Measurements from ENCODE around the gene SULT1C3. TPM values are rescaled to one million over a fixed set of nuclear protein-coding genes. Genes with fewer than 3 reads are reported as not detected.

The SULT1C3 gene
- total RNA-seq, 2 experiments from 2014 or later: not detected

- H3K4me1 Mint-ChIP-seq (ENCODE audit: low read depth): no peaks in the 10 kb centered on the region
- CTCF ChIA-PET: no interaction called here
- no peak overlapping the region for H3K27ac Mint-ChIP-seq
- no peak overlapping the region for H3K4me3 Mint-ChIP-seq
- no peaks in the 10 kb centered on the region for H3K36me3 Mint-ChIP-seq (ENCODE audit: low read depth)
- peaks cover 3% of the 10 kb centered on the region for H3K9me3 Mint-ChIP-seq
- peaks cover 14% of the 10 kb centered on the region for H3K27me3 Mint-ChIP-seq (ENCODE audit: low read depth)
- DNase-seq: no peak
- intact Hi-C loops (cut with micrococcal nuclease): no loop called here
These were observed 45.8 kb downstream of the SULT1C3 start for GRCh38 chr2:108285616-108286015.

- intact Hi-C loops (cut with micrococcal nuclease): no loop called here
- Mint-ChIP-seq H3K9me3 (peaks cover 3% of the 10 kb centered on the region), H3K27me3 (ENCODE audit: low read depth) (peaks cover 17% of the 10 kb centered on the region), H3K36me3 (ENCODE audit: low read depth) (no peaks in the 10 kb centered on the region), H3K27ac (no peak overlapping the region), H3K4me1 (ENCODE audit: low read depth) (no peaks in the 10 kb centered on the region), H3K4me3 (no peak overlapping the region)
- CTCF ChIA-PET: no interaction called here
- no peak for DNase-seq
These were observed 47.4 kb downstream of the SULT1C3 start for GRCh38 chr2:108287169-108287568.

- Mint-ChIP-seq H3K36me3 (ENCODE audit: low read depth) (no peaks in the 10 kb centered on the region), H3K27me3 (ENCODE audit: low read depth) (peaks cover 17% of the 10 kb centered on the region), H3K4me3 (no peak within 1 kb of the TSS), H3K27ac (no peak within 1 kb of the TSS), H3K4me1 (ENCODE audit: low read depth) (no peaks in the 10 kb centered on the region), H3K9me3 (peaks cover under 1% of the 10 kb centered on the region)
- DNase-seq: no peak
- CTCF ChIA-PET: no interaction called here
- intact Hi-C loops (cut with micrococcal nuclease): no loop called here
These were observed 48.9 kb downstream of the SULT1C3 start, which contains the start of gene SULT1C2 for GRCh38 chr2:108288534-108289106. Gene SULT1C2, plus strand, starts transcription at chr2:108288895. Its CDS starts 4,773 bp downstream, at chr2:108293668.

GRCh38 chr2:108293850-108294249, 54.1 kb downstream of the SULT1C3 start:
- Mint-ChIP-seq H3K4me3 (no peak overlapping the region), H3K9me3 (no peaks in the 10 kb centered on the region), H3K27ac (no peak overlapping the region), H3K27me3 (ENCODE audit: low read depth) (peaks cover 6% of the 10 kb centered on the region), H3K36me3 (ENCODE audit: low read depth) (no peaks in the 10 kb centered on the region), H3K4me1 (ENCODE audit: low read depth) (no peaks in the 10 kb centered on the region)
- no peak for DNase-seq
- CTCF ChIA-PET: interaction anchor here (0.6 kb wide), 1 partner anchor 1822 kb away, joined by 3 read pairs; the partner anchor contains the start of gene MALL
- intact Hi-C loops (cut with micrococcal nuclease): no loop called here

- intact Hi-C loops (cut with micrococcal nuclease): no loop called here
- Mint-ChIP-seq H3K27me3 (ENCODE audit: low read depth) (peaks cover 5% of the 10 kb centered on the region), H3K4me1 (ENCODE audit: low read depth) (no peaks in the 10 kb centered on the region), H3K9me3 (no peaks in the 10 kb centered on the region), H3K36me3 (ENCODE audit: low read depth) (no peaks in the 10 kb centered on the region), H3K4me3 (no peak overlapping the region), H3K27ac (no peak overlapping the region)
- CTCF ChIA-PET: no interaction called here
- DNase-seq: no peak
These were observed 57.8 kb downstream of the SULT1C3 start for GRCh38 chr2:108297436-108298141.

- peaks cover 5% of the 10 kb centered on the region for H3K27me3 Mint-ChIP-seq (ENCODE audit: low read depth)
- DNase-seq: no peak
- H3K4me3 Mint-ChIP-seq: no peak overlapping the region
- no peak overlapping the region for H3K27ac Mint-ChIP-seq
- H3K9me3 Mint-ChIP-seq: no peaks in the 10 kb centered on the region
- no peaks in the 10 kb centered on the region for H3K36me3 Mint-ChIP-seq (ENCODE audit: low read depth)
- CTCF ChIA-PET: no interaction called here
- intact Hi-C loops (cut with micrococcal nuclease): no loop called here
- H3K4me1 Mint-ChIP-seq (ENCODE audit: low read depth): no peaks in the 10 kb centered on the region
These were observed 61.8 kb downstream of the SULT1C3 start for GRCh38 chr2:108301558-108301957.

- no peaks in the 10 kb centered on the region for H3K36me3 Mint-ChIP-seq (ENCODE audit: low read depth)
- intact Hi-C loops (cut with micrococcal nuclease): no loop called here
- no peak overlapping the region for H3K4me3 Mint-ChIP-seq
- no peaks in the 10 kb centered on the region for H3K4me1 Mint-ChIP-seq (ENCODE audit: low read depth)
- H3K9me3 Mint-ChIP-seq: no peaks in the 10 kb centered on the region
- no peak overlapping the region for H3K27ac Mint-ChIP-seq
- CTCF ChIA-PET: no interaction called here
- peaks cover 3% of the 10 kb centered on the region for H3K27me3 Mint-ChIP-seq (ENCODE audit: low read depth)
- DNase-seq: no peak
These were observed 65.2 kb downstream of the SULT1C3 start for GRCh38 chr2:108304975-108305374.

GRCh38 chr2:108305901-108306300, 66.1 kb downstream of the SULT1C3 start:
- H3K4me3 Mint-ChIP-seq: no peak overlapping the region
- no peaks in the 10 kb centered on the region for H3K4me1 Mint-ChIP-seq (ENCODE audit: low read depth)
- peaks cover 2% of the 10 kb centered on the region for H3K27me3 Mint-ChIP-seq (ENCODE audit: low read depth)
- H3K36me3 Mint-ChIP-seq (ENCODE audit: low read depth): no peaks in the 10 kb centered on the region
- no peak overlapping the region for H3K27ac Mint-ChIP-seq
- intact Hi-C loops (cut with micrococcal nuclease): no loop called here
- DNase-seq: no peak
- no peaks in the 10 kb centered on the region for H3K9me3 Mint-ChIP-seq
- CTCF ChIA-PET: no interaction called here

- H3K9me3 Mint-ChIP-seq: no peaks in the 10 kb centered on the region
- intact Hi-C loops (cut with micrococcal nuclease): no loop called here
- no peak overlapping the region for H3K27ac Mint-ChIP-seq
- H3K27me3 Mint-ChIP-seq (ENCODE audit: low read depth): peaks cover 1% of the 10 kb centered on the region
- no peaks in the 10 kb centered on the region for H3K4me1 Mint-ChIP-seq (ENCODE audit: low read depth)
- CTCF ChIA-PET: no interaction called here
- DNase-seq: no peak
- no peak overlapping the region for H3K4me3 Mint-ChIP-seq
- no peaks in the 10 kb centered on the region for H3K36me3 Mint-ChIP-seq (ENCODE audit: low read depth)
These were observed 70.1 kb downstream of the SULT1C3 start for GRCh38 chr2:108309903-108310302.

Other genes with a start within 250 kb of the SULT1C3 start
- not detected for gene SULT1C2, start 48.9 kb downstream of the SULT1C3 start, total RNA-seq
- not detected for gene SULT1C4, start 138.0 kb downstream of the SULT1C3 start, total RNA-seq
- 10 to 100 TPM; 33.5 to 39.4 TPM for gene GCC2, start 209.2 kb downstream of the SULT1C3 start, total RNA-seq